Neural crest cell (in vitro differentiated cells): ENCODE measurements around the gene UPB1. TPM values are rescaled to one million over a fixed set of nuclear protein-coding genes. Genes with fewer than 3 reads are reported as not detected.
"Not testable (repeated sequence)": the region's sequence is repeated elsewhere in the genome, so short reads cannot be mapped to it uniquely, and the experiment has no call there.

Experiments
- DNase-seq: peaks from one replicate; pipeline ENCODE4 v3.0.0; 2021; ENCODE audit warnings: low read depth, mixed read lengths, low spot score
- H3K27ac Mint-ChIP-seq: one replicate; pipeline ENCODE4 v1.8.0; 2021; ENCODE audit warnings: mild to moderate bottlenecking, mixed read lengths; ENCODE audit not compliant: unreplicated experiment
- H3K27me3 Mint-ChIP-seq: 2 replicates; pipeline ENCODE4 v1.8.0; 2021; ENCODE audit warnings: low read depth, mild to moderate bottlenecking, mixed read lengths
- H3K36me3 Mint-ChIP-seq: 2 replicates; pipeline ENCODE4 v1.8.0; 2021; ENCODE audit warnings: low read depth, mild to moderate bottlenecking, mixed read lengths
- H3K4me1 Mint-ChIP-seq: 2 replicates; pipeline ENCODE4 v1.8.0; 2021; ENCODE audit warnings: mixed read lengths
- H3K4me3 Mint-ChIP-seq: one replicate; pipeline ENCODE4 v1.8.0; 2021; ENCODE audit warnings: mild to moderate bottlenecking, mixed read lengths
- H3K9me3 Mint-ChIP-seq: 2 replicates; pipeline ENCODE4 v1.8.0; 2021; ENCODE audit warnings: mixed read lengths
- CTCF ChIP-seq: fragments of 200-600 bp; sonication (generic); conservative IDR thresholded peaks from 2 replicates; pipeline ENCODE4 v1.5.0; 2021; ENCODE audit warnings: antibody characterized with exemption, mild to moderate bottlenecking
- total RNA-seq: library from RNA; stranded (reverse); gene quantifications from 2 replicates; pipeline ENCODE4 v1.2.1, GENCODE V29; 2021

Gene UPB1
- total RNA-seq, 1 donor from 2014 or later: not detected

GRCh38 chr22:24550902-24551435 is 55.8 kb downstream of the UPB1 start:
- Mint-ChIP-seq H3K9me3 (no peaks in the 10 kb centered on the region), H3K4me3 (peak overlapping the region; percentile 52), H3K36me3 (peaks cover 6% of the 10 kb centered on the region), H3K27ac (no peak overlapping the region), H3K4me1 (peaks cover 25% of the 10 kb centered on the region), H3K27me3 (no peaks in the 10 kb centered on the region)
- TF ChIP-seq CTCF: no peak
- DNase-seq: no peak

GRCh38 chr22:24552503-24553286 is 57.6 kb downstream of the UPB1 start:
- not testable (repeated sequence) for DNase-seq, H3K9me3 Mint-ChIP-seq, H3K27me3 Mint-ChIP-seq, H3K27ac Mint-ChIP-seq, H3K36me3 Mint-ChIP-seq
- H3K4me3 Mint-ChIP-seq: peak overlapping the region; percentile 98
- H3K4me1 Mint-ChIP-seq: peaks cover 42% of the 10 kb centered on the region

GRCh38 chr22:24553597-24554312 is 58.6 kb downstream of the UPB1 start:
- peak overlapping the region; percentile 95 for H3K27ac Mint-ChIP-seq
- TF ChIP-seq CTCF: no peak
- peaks cover 50% of the 10 kb centered on the region for H3K4me1 Mint-ChIP-seq
- peaks cover 3% of the 10 kb centered on the region for H3K36me3 Mint-ChIP-seq
- no peaks in the 10 kb centered on the region for H3K9me3 Mint-ChIP-seq
- H3K4me3 Mint-ChIP-seq: peak overlapping the region; percentile 98
- H3K27me3 Mint-ChIP-seq: no peaks in the 10 kb centered on the region
- DNase-seq: no peak

GRCh38 chr22:24554313-24555164 is 59.4 kb downstream of the UPB1 start, which contains the start of gene GUCD1:
Gene GUCD1 (minus strand): TSS chr22:24555138. CDS start chr22:24554991, 147 bp downstream.
- Mint-ChIP-seq H3K27me3 (no peaks in the 10 kb centered on the region), H3K4me1 (peaks cover 50% of the 10 kb centered on the region), H3K36me3 (peaks cover 3% of the 10 kb centered on the region), H3K9me3 (no peaks in the 10 kb centered on the region), H3K27ac (peak within 1 kb of the TSS; percentile 99), H3K4me3 (peak within 1 kb of the TSS; percentile 98)
- no peak for TF ChIP-seq CTCF
- DNase-seq: peak; percentile 18

GRCh38 chr22:24555165-24556039 is 60.3 kb downstream of the UPB1 start, which contains the start of gene SNRPD3:
Gene SNRPD3 (plus strand): TSS chr22:24555999. CDS start chr22:24557675, 1,676 bp downstream.
- H3K27ac Mint-ChIP-seq: peak within 1 kb of the TSS; percentile 99
- peaks cover 50% of the 10 kb centered on the region for H3K4me1 Mint-ChIP-seq
- H3K27me3 Mint-ChIP-seq: no peaks in the 10 kb centered on the region
- H3K9me3 Mint-ChIP-seq: no peaks in the 10 kb centered on the region
- DNase-seq: peak; percentile 97
- peak within 1 kb of the TSS; percentile 95 for H3K4me3 Mint-ChIP-seq
- peaks cover 3% of the 10 kb centered on the region for H3K36me3 Mint-ChIP-seq
- peak; percentile 40 for TF ChIP-seq CTCF
